K562 (cell line): ENCODE measurements around the gene MAD2L1BP. TPM values are rescaled to one million over a fixed set of nuclear protein-coding genes. Genes with fewer than 3 reads are reported as not detected.

Source experiments
- ATF7 ChIP-seq: fragments of 450-650 bp; IDR thresholded peaks from 2 replicates; pipeline ENCODE4 v1.7.1; 2014; ENCODE audit warnings: mild to moderate bottlenecking, moderate library complexity
- BHLHE40 ChIP-seq: IDR thresholded peaks from 2 replicates; pipeline ENCODE4 v1.6.1; 2011; ENCODE audit warnings: low read length, improper control_type of control experiment
- CCNT2 ChIP-seq: IDR thresholded peaks from 2 replicates; pipeline ENCODE4 v1.6.1; 2011; ENCODE audit warnings: borderline replicate concordance, low read depth, mild to moderate bottlenecking, moderate library complexity, mixed read lengths, low read length; ENCODE audit not compliant: insufficient read length; ENCODE audit errors: extremely low read depth
- CEBPB ChIP-seq: fragments of 450-650 bp; IDR thresholded peaks from 2 replicates; pipeline ENCODE4 v1.6.1; 2016; ENCODE audit warnings: missing genetic modification characterization, missing compliant biosample characterization
- CREM ChIP-seq: IDR thresholded peaks from 2 replicates; pipeline ENCODE4 v1.6.1; 2014; ENCODE audit warnings: antibody characterized with exemption, low read depth
- DMBX1 ChIP-seq: fragments of 250-450 bp; sonication (Bioruptor Pico); IDR thresholded peaks from 2 replicates; pipeline ENCODE4 v1.8.0; 2022; ENCODE audit warnings: inconsistent platforms, mild to moderate bottlenecking, moderate library complexity, borderline replicate concordance
- EP300 ChIP-seq: IDR thresholded peaks from 2 replicates; pipeline ENCODE4 v1.6.1; 2012; ENCODE audit warnings: low read length, improper control_type of control experiment
- HMBOX1 ChIP-seq: sonication (generic); IDR thresholded peaks from 2 replicates; pipeline ENCODE4 v1.6.1; 2016
- MAZ ChIP-seq, 2 experiments: fragments of 450-650 bp in 1 of 2; sonication (generic) in 1 of 2; formaldehyde crosslinking; IDR thresholded peaks in 1 of 2; conservative IDR thresholded peaks in 1 of 2; 2 replicates each; pipeline versions ENCODE4 v1.4.0 to v1.5.0; 2020; ENCODE audit warnings: mild to moderate bottlenecking in 1 of 2, missing genetic modification reagents in 1 of 2
- STAT5A ChIP-seq: IDR thresholded peaks from 2 replicates; pipeline ENCODE4 v1.6.1; 2012; ENCODE audit warnings: low read length, inconsistent platforms, borderline replicate concordance
- TFAP4 ChIP-seq: sonication (generic); formaldehyde crosslinking; IDR thresholded peaks from 2 replicates; pipeline ENCODE4 v1.8.0; 2022; ENCODE audit warnings: missing genetic modification reagents, mild to moderate bottlenecking, moderate library complexity, borderline replicate concordance
- VEZF1 ChIP-seq: fragments of 200-800 bp; sonication (Bioruptor generic); IDR thresholded peaks from 2 replicates; pipeline ENCODE4 v1.6.1; 2017; ENCODE audit warnings: missing genetic modification characterization, missing compliant biosample characterization
- ZBTB9 ChIP-seq: fragments of 450-650 bp; formaldehyde crosslinking; IDR thresholded peaks from 2 replicates; pipeline ENCODE4 v1.4.0; 2020; ENCODE audit warnings: mild to moderate bottlenecking, moderate library complexity
- ZNF224 ChIP-seq: sonication (generic); formaldehyde crosslinking; IDR thresholded peaks from 2 replicates; pipeline ENCODE4 v1.8.0; 2022; ENCODE audit warnings: mild to moderate bottlenecking, missing genetic modification reagents
- ZNF316 ChIP-seq: fragments of 450-650 bp; IDR thresholded peaks from 2 replicates; pipeline ENCODE4 v1.6.1; 2016
- ZNF436 ChIP-seq: fragments of 250-450, 450-650 bp; sonication (Bioruptor Pico); formaldehyde crosslinking; IDR thresholded peaks from 2 replicates; pipeline ENCODE4 v1.7.0; 2020; ENCODE audit warnings: mild to moderate bottlenecking
- ZNF609 ChIP-seq: sonication (generic); formaldehyde crosslinking; IDR thresholded peaks from 2 replicates; pipeline ENCODE4 v1.8.1; 2023; ENCODE audit warnings: missing genetic modification reagents, mild to moderate bottlenecking, borderline replicate concordance
- polyA plus RNA-seq, 8 experiments: library from polyadenylated mRNA; depleted of rRNA in 4 of 8; stranded (reverse) in 5 of 8; unstranded in 3 of 8; fragments of >200 nt; fragmentation: Nextera tagmentation in 2 of 8; fragmentation: Illumina TruSeq in 1 of 8; extraction: Ambion mirVana in 2 of 8; extraction: Trizol in 1 of 8; gene quantifications; 2 replicates each; pipeline versions ENCODE4 v1.2.1 to v1.2.3, GENCODE V29; 2011 to 2014; ENCODE audit warnings: inconsistent platforms in 1 of 8, missing spikeins in 1 of 8
- total RNA-seq, 7 experiments: library from RNA; depleted of rRNA in 6 of 7; stranded (reverse); fragments of >200 nt in 6 of 7; fragmentation: Illumina TruSeq in 2 of 7; extraction: Trizol in 2 of 7; gene quantifications; 2 replicates each; pipeline versions ENCODE4 v1.2.1 to v1.2.3, GENCODE V29; 2011 to 2021; ENCODE audit warnings: low replicate concordance in 1 of 7

Gene MAD2L1BP
- total and polyA plus RNA-seq, 9 of the 15 experiments (the other 6 are each of a cell fraction or from before 2014, with no cell fraction given): 69.7 to 321 (median 111) TPM

DNA sequence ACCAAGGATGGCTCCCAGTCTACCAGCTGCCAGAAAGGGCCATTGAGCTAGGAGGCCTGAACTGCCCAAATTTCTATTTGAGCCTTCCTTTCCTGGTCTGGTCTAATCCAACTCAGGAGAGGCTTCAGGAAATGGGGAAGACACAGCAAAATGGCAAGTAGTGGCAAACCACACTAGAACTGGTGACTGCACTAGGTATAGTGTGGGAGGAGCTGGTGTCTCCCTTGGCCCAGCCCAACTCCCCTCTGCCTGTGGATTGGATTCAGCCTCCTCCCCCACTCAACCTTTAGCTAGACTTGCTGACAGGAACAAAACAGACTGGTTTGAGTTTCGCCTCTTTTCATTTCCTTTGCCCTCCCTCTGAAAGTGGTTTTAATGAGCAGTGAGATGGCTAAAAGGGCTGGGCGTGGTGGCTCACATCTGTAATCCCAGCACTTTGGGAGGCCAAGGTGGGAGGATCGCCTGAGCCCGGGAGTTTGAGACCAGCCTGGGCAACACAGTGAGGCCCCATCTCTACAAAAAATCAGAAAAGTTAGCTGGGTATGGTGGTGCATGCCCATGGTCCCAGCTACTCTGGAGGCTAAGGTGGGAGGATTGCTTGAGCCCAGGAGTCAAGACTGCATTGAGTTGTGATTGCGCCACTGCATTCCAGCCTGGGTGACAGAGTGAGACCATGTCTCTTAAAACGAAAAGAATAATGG is 34.4 kb downstream of the MAD2L1BP start (continued):
- TF ChIP-seq ZNF609 (CRISPR knock-in tag) (no peak), TFAP4 (CRISPR knock-in tag) (0 out of 2 replicates have a peak, but pooled peaks have one; percentile 20), EP300 (peak; percentile 44; the same call in 1 of the 2 replicates), ZNF436 (CRISPR knock-in tag) (no peak), ATF7 (peak; percentile 53; the same call in 1 of the 2 replicates), STAT5A (no peak), ZBTB9 (CRISPR knock-in tag) (0 out of 2 replicates have a peak, but pooled peaks have one; percentile 31), MAZ (CRISPR knock-in tag; conservative IDR thresholded peaks at IDR 0.05 in 1 of 2, IDR thresholded peaks at IDR 0.05 in 1 of 2) (peak in 1 of 2 experiments; percentile 48; a peak in 2 of 4 replicates), ZNF316 (peak; percentile 66; the same call in 1 of the 2 replicates), BHLHE40 (0 out of 2 replicates have a peak, but pooled peaks have one; percentile 16), DMBX1 (0 out of 2 replicates have a peak, but pooled peaks have one; percentile 16), CREM (0 out of 2 replicates have a peak, but pooled peaks have one; percentile 14), HMBOX1 (peak; percentile 51; the same call in 1 of the 2 replicates), ZNF224 (CRISPR knock-in tag) (no peak), CEBPB (tag) (peak; percentile 86), VEZF1 (CRISPR knock-in tag) (peak; percentile 53; the same call in 1 of the 2 replicates), CCNT2 (no peak)
